ENCODE results near the gene PARD3B.

PARD3B gene

DNA sequence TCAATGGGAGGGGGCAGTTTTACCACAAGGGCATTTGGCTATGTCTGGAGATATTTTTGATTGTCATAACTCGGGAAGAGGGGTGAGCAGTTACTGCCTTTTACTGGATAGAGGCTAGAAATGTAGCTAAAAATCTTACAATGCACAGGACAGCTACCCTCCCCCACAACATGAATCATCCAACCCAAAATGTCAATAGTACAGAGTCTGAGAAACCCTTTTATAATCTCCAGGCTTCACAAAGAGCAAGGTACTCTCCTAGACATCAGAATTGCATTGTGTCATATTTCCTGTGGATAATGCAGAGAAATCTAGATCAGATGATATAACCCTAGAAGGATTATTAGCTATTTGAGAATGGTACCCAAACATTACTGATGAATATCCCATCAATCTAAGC lies 859.9 kb downstream of the PARD3B start:
- no peaks in the 10 kb centered on the region for H3K9me2 ChIP-seq (replicated peaks; ENCODE audit: insufficient read depth, low read length)
- H3K27ac ChIP-seq (ENCODE audit: low read depth, low read length): no peak overlapping the region
- TF ChIP-seq CTCF (IDR thresholded peaks at IDR 0.05; ENCODE audit: insufficient read depth, low read length, poor library complexity, severe bottlenecking): no peak
- no peak overlapping the region for H2AFZ ChIP-seq (ENCODE audit: low read depth, low read length, severe bottlenecking)
- no peaks in the 10 kb centered on the region for H3K9me3 ChIP-seq (ENCODE audit: insufficient read depth, low read length)
- H3K79me2 ChIP-seq (ENCODE audit: insufficient read depth, low read length): no peaks in the 10 kb centered on the region
- H3F3A ChIP-seq (ENCODE audit: insufficient read depth): no peaks in the 10 kb centered on the region
- H3K36me3 ChIP-seq (ENCODE audit: low read length): no peaks in the 10 kb centered on the region
- no peak overlapping the region for H3K4me3 ChIP-seq (ENCODE audit: insufficient read depth, low read length, poor library complexity, severe bottlenecking)
- no peaks in the 10 kb centered on the region for H3K27me3 ChIP-seq (ENCODE audit: low read length)
- no peak overlapping the region for H3K4me2 ChIP-seq (ENCODE audit: low read depth, low read length, poor library complexity, severe bottlenecking)
- no peak overlapping the region for H3K9ac ChIP-seq (ENCODE audit: low read length)
- H4K20me1 ChIP-seq (ENCODE audit: low read depth, low read length): no peaks in the 10 kb centered on the region

DNA sequence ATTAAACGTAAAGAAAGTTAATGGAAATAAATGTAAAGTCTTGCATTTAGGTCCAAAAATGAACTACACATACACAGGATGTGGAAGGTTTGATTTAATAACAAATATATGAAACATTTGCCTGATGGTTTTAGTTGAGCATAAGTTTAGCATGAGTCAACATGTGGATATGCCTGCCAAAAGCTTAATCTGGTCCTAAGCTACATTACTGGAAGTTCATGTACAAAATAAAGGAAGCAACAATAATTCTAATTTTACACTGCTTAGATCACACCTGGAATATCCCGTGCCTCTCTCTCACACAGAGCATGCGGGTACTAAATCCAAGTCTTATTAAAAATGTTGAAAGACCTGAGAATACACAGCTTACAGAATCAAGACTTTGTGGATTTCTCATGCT lies 860.5 kb downstream of the PARD3B start:
- no peaks in the 10 kb centered on the region for H3K9me2 ChIP-seq (replicated peaks; ENCODE audit: insufficient read depth, low read length)
- H2AFZ ChIP-seq (ENCODE audit: low read depth, low read length, severe bottlenecking): no peak overlapping the region
- no peak overlapping the region for H3K27ac ChIP-seq (ENCODE audit: low read depth, low read length)
- TF ChIP-seq EZH2phosphoT487 (conservative IDR thresholded peaks at IDR 0.05; ENCODE audit: low read length) (no peak), CTCF (IDR thresholded peaks at IDR 0.05; ENCODE audit: insufficient read depth, low read length, poor library complexity, severe bottlenecking) (no peak)
- no peaks in the 10 kb centered on the region for H3K9me3 ChIP-seq (ENCODE audit: insufficient read depth, low read length)
- H4K20me1 ChIP-seq (ENCODE audit: low read depth, low read length): no peaks in the 10 kb centered on the region
- H3K4me3 ChIP-seq (ENCODE audit: insufficient read depth, low read length, poor library complexity, severe bottlenecking): no peak overlapping the region
- H3F3A ChIP-seq (ENCODE audit: insufficient read depth): no peaks in the 10 kb centered on the region
- no peak overlapping the region for H3K4me2 ChIP-seq (ENCODE audit: low read depth, low read length, poor library complexity, severe bottlenecking)
- H3K79me2 ChIP-seq (ENCODE audit: insufficient read depth, low read length): no peaks in the 10 kb centered on the region
- H3K36me3 ChIP-seq (ENCODE audit: low read length): no peaks in the 10 kb centered on the region
- H3K27me3 ChIP-seq (ENCODE audit: low read length): no peaks in the 10 kb centered on the region
- no peak overlapping the region for H3K9ac ChIP-seq (ENCODE audit: low read length)

DNA sequence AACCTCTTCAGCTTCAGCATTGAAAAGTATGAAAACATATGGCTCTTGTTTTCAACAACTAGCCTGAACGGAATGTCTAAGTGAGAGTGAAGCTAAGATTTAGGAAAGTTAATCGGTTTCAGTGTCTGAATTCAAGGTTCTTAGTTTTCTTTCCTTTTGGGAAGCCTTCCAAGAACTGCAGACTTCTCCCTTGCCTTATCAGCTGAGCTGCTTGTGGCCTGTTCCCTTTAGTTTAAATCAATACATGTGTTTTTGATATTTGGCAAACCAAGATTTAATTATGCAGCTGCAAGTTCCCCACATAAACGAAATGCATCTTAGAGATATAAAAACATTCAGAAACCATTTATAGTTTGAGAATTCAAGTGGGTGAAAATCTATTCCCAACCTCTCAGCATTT lies 862.7 kb downstream of the PARD3B start:
- Histone ChIP-seq H3K9me3 (ENCODE audit: insufficient read depth, low read length) (no peaks in the 10 kb centered on the region), H2AFZ (ENCODE audit: low read depth, low read length, severe bottlenecking) (no peak overlapping the region)

DNA sequence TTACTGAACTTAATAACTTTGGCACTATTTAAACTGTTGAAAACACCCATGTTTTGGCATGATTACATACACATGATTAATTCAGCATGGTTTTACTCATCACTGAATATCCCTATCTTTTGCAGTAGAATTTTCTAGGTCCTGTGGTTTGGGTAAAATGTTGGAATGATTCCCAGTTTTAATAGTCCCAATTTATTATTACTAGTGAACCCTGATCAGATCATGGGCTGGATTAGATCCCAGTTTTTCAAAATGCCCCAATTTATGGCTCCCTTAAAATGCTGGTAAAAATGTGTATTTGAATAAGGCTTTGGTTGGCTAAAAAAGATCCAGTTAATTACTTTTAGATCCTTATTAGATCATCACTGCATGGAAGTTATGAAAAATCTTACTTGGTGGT lies 863.4 kb downstream of the PARD3B start:
- H3K27ac ChIP-seq (ENCODE audit: low read depth, low read length): no peak overlapping the region
- H3K79me2 ChIP-seq (ENCODE audit: insufficient read depth, low read length): no peaks in the 10 kb centered on the region

More for the DNA sequence above, 862.7 kb downstream of the PARD3B start:
- no peaks in the 10 kb centered on the region for H4K20me1 ChIP-seq (ENCODE audit: low read depth, low read length)
- H3K27me3 ChIP-seq (ENCODE audit: low read length): no peaks in the 10 kb centered on the region
- H3K4me2 ChIP-seq (ENCODE audit: low read depth, low read length, poor library complexity, severe bottlenecking): no peak overlapping the region
- no peak for TF ChIP-seq EZH2phosphoT487 (conservative IDR thresholded peaks at IDR 0.05; ENCODE audit: low read length)
- no peaks in the 10 kb centered on the region for H3K36me3 ChIP-seq (ENCODE audit: low read length)
- no peaks in the 10 kb centered on the region for H3K9me2 ChIP-seq (replicated peaks; ENCODE audit: insufficient read depth, low read length)
- H3K27ac ChIP-seq (ENCODE audit: low read depth, low read length): no peak overlapping the region
- H3K4me3 ChIP-seq (ENCODE audit: insufficient read depth, low read length, poor library complexity, severe bottlenecking): no peak overlapping the region
- no peak overlapping the region for H3K9ac ChIP-seq (ENCODE audit: low read length)
- no peaks in the 10 kb centered on the region for H3K79me2 ChIP-seq (ENCODE audit: insufficient read depth, low read length)
- no peaks in the 10 kb centered on the region for H3F3A ChIP-seq (ENCODE audit: insufficient read depth)

More for the DNA sequence above, 863.4 kb downstream of the PARD3B start:
- TF ChIP-seq CTCF (IDR thresholded peaks at IDR 0.05; ENCODE audit: insufficient read depth, low read length, poor library complexity, severe bottlenecking) (no peak), EZH2phosphoT487 (conservative IDR thresholded peaks at IDR 0.05; ENCODE audit: low read length) (no peak)
- H3K9me2 ChIP-seq (replicated peaks; ENCODE audit: insufficient read depth, low read length): no peaks in the 10 kb centered on the region
- no peaks in the 10 kb centered on the region for H3K27me3 ChIP-seq (ENCODE audit: low read length)
- H3K4me2 ChIP-seq (ENCODE audit: low read depth, low read length, poor library complexity, severe bottlenecking): no peak overlapping the region
- H3K36me3 ChIP-seq (ENCODE audit: low read length): no peaks in the 10 kb centered on the region
- no peak overlapping the region for H2AFZ ChIP-seq (ENCODE audit: low read depth, low read length, severe bottlenecking)
- no peaks in the 10 kb centered on the region for H3K9me3 ChIP-seq (ENCODE audit: insufficient read depth, low read length)
- H3K9ac ChIP-seq (ENCODE audit: low read length): no peak overlapping the region
- no peak overlapping the region for H3K4me3 ChIP-seq (ENCODE audit: insufficient read depth, low read length, poor library complexity, severe bottlenecking)
- H3F3A ChIP-seq (ENCODE audit: insufficient read depth): no peaks in the 10 kb centered on the region
- H4K20me1 ChIP-seq (ENCODE audit: low read depth, low read length): no peaks in the 10 kb centered on the region

All from SU-DHL-6 (cell line).